GM12878 (cell line): ENCODE results near the gene ZNF429. TPM values are rescaled to one million over a fixed set of nuclear protein-coding genes. Genes with fewer than 3 reads are reported as not detected.

ENCODE experiments used
- ATAC-seq: fragments of 200-7000 bp; cut with Tn5 transposase; 3 replicates; pipeline ENCODE4 v1.9.1; 2020; ENCODE audit warnings: mild to moderate bottlenecking, moderate library complexity
- BruUV-seq: library from RNA; stranded (reverse); fragments of 400-500 nt; replicated peaks from 2 replicates; lab custom pipeline; 2021; lab: Mats Ljungman, UMichigan
- CTCF ChIA-PET: fragments of 300-600 bp; sonication (Branson Sonifier 250); formaldehyde crosslinking; extraction: SDS; loops from one replicate; lab custom pipeline; 2021; ENCODE audit warnings: inconsistent platforms; lab: Yijun Ruan, JAX
- POLR2A ChIA-PET: fragments of 350-600 bp; formaldehyde crosslinking; extraction: SDS; loops from one replicate; lab custom pipeline; 2021; ENCODE audit warnings: inconsistent platforms; lab: Charles Lee
- RAD21 ChIA-PET: fragments of 300-600 bp; sonication (Branson Sonifier 250); formaldehyde crosslinking; loops from one replicate; lab custom pipeline; 2023; ENCODE audit warnings: antibody characterized with exemption; ENCODE audit not compliant: unreplicated experiment; lab: Charles Lee
- SMC1A ChIA-PET: fragments of 300-600 bp; sonication (Branson Sonifier 250); formaldehyde crosslinking; loops from one replicate; lab custom pipeline; 2023; ENCODE audit not compliant: unreplicated experiment, uncharacterized antibody; lab: Charles Lee
- DNase-seq: peaks from one replicate; pipeline ENCODE4 v3.0.0-alpha.2; 2011; ENCODE audit warnings: low read depth, low spot score
- FAIRE-seq: peaks from 3 replicates; lab custom pipeline; 2011; peaks lifted over from hg19 to GRCh38; lab: Jason Lieb, UNC
- H2AFZ ChIP-seq: 2 replicates; pipeline ENCODE4 v1.6.0; 2011; ENCODE audit warnings: low read depth, low read length, control low read depth; ENCODE audit not compliant: control insufficient read depth
- H3K27ac ChIP-seq: 2 replicates; pipeline ENCODE4 v1.5.1; 2011; ENCODE audit warnings: control low read depth; ENCODE audit not compliant: control insufficient read depth, insufficient read depth
- H3K27me3 ChIP-seq, 2 experiments: replicated peaks in 1 of 2; 2 replicates each; pipeline versions ENCODE4 v1.6.0 to v1.6.1; 2011; ENCODE audit warnings: low read length in 1 of 2; ENCODE audit not compliant: control insufficient read depth in 2 of 2, insufficient read depth in 2 of 2
- H3K36me3 ChIP-seq, 2 experiments: 2 replicates each; pipeline ENCODE4 v1.5.1; 2011; ENCODE audit warnings: low read length in 1 of 2; ENCODE audit not compliant: control insufficient read depth in 2 of 2, insufficient read depth in 2 of 2
- H3K4me1 ChIP-seq: 2 replicates; pipeline ENCODE4 v1.6.1; 2011; ENCODE audit warnings: mild to moderate bottlenecking, low read length, moderate library complexity, mixed read lengths; ENCODE audit not compliant: control insufficient read depth, insufficient read depth
- H3K4me2 ChIP-seq: 2 replicates; pipeline ENCODE4 v1.6.0; 2011; ENCODE audit warnings: control low read depth; ENCODE audit not compliant: control insufficient read depth, insufficient read depth
- H3K4me3 ChIP-seq: fragments of 200-600 bp; sonication (generic); 2 replicates; pipeline ENCODE4 v1.5.1; 2016
- H3K79me2 ChIP-seq: 2 replicates; pipeline ENCODE4 v1.6.0; 2011; ENCODE audit warnings: low read length; ENCODE audit not compliant: control insufficient read depth, insufficient read depth
- H3K9ac ChIP-seq: 2 replicates; pipeline ENCODE4 v1.8.0; 2011; ENCODE audit warnings: low read length, control low read depth, mixed read lengths; ENCODE audit not compliant: control insufficient read depth, insufficient read depth
- H3K9me3 ChIP-seq: replicated peaks from 3 replicates; pipeline ENCODE4 v1.5.1; 2011; ENCODE audit warnings: mild to moderate bottlenecking, low read length; ENCODE audit not compliant: control insufficient read depth, insufficient read depth
- H4K20me1 ChIP-seq: 2 replicates; pipeline ENCODE4 v1.6.0; 2011; ENCODE audit not compliant: control insufficient read depth, insufficient read depth
- BRCA1 ChIP-seq: IDR thresholded peaks from 2 replicates; pipeline ENCODE4 v1.6.1; 2011; ENCODE audit warnings: low read depth, low read length, improper control_type of control experiment
- CBFB ChIP-seq: IDR thresholded peaks from 2 replicates; pipeline ENCODE4 v1.6.1; 2016; ENCODE audit warnings: antibody characterized with exemption, low read depth
- CEBPZ ChIP-seq: fragments of 150-350 bp; IDR thresholded peaks from 2 replicates; pipeline ENCODE4 v1.6.1; 2016; ENCODE audit warnings: low read depth, low read length
- E4F1 ChIP-seq: fragments of 450-650 bp; IDR thresholded peaks from 2 replicates; pipeline ENCODE4 v1.6.1; 2018; ENCODE audit warnings: borderline replicate concordance, mild to moderate bottlenecking; ENCODE audit not compliant: partially characterized antibody
- GATAD2B ChIP-seq: fragments of 450-650 bp; conservative IDR thresholded peaks from 2 replicates; pipeline ENCODE4 v1.6.1; 2017; ENCODE audit warnings: low read depth, mild to moderate bottlenecking, moderate library complexity
- HCFC1 ChIP-seq: fragments of 150-350 bp; IDR thresholded peaks from 2 replicates; pipeline ENCODE4 v1.6.1; 2014; ENCODE audit warnings: low read length
- HDAC6 ChIP-seq: fragments of 200-600 bp; sonication (generic); IDR thresholded peaks from one replicate; pipeline ENCODE4 v1.8.0; 2017; ENCODE audit warnings: antibody characterized with exemption; ENCODE audit not compliant: unreplicated experiment
- MEF2B ChIP-seq: fragments of 450-650 bp; IDR thresholded peaks from 2 replicates; pipeline ENCODE4 v1.6.1; 2018; ENCODE audit warnings: mild to moderate bottlenecking, moderate library complexity; ENCODE audit not compliant: partially characterized antibody, poor library complexity, severe bottlenecking
- MTA2 ChIP-seq: fragments of 450-650 bp; IDR thresholded peaks from 2 replicates; pipeline ENCODE4 v1.6.1; 2016; ENCODE audit warnings: low read depth, mild to moderate bottlenecking, moderate library complexity
- NBN ChIP-seq: fragments of 450-650 bp; IDR thresholded peaks from 2 replicates; pipeline ENCODE4 v1.6.1; 2016
- SMAD5 ChIP-seq: IDR thresholded peaks from 2 replicates; pipeline ENCODE4 v1.6.1; 2016; ENCODE audit warnings: antibody characterized with exemption, low read depth
- SMARCA5 ChIP-seq: fragments of 450-650 bp; IDR thresholded peaks from 2 replicates; pipeline ENCODE4 v1.6.1; 2017; ENCODE audit warnings: mild to moderate bottlenecking
- TCF3 ChIP-seq: IDR thresholded peaks from 2 replicates; pipeline ENCODE4 v1.6.1; 2012; ENCODE audit warnings: low read depth, mild to moderate bottlenecking, low read length, borderline replicate concordance; ENCODE audit not compliant: insufficient read depth
- TCF7 ChIP-seq: IDR thresholded peaks from 2 replicates; pipeline ENCODE4 v1.6.1; 2014; ENCODE audit warnings: antibody characterized with exemption, borderline replicate concordance
- ZNF24 ChIP-seq: fragments of 450-650 bp; IDR thresholded peaks from 2 replicates; pipeline ENCODE4 v1.6.1; 2017; ENCODE audit warnings: antibody characterized with exemption, mild to moderate bottlenecking
- ZNF687 ChIP-seq: fragments of 450-650 bp; IDR thresholded peaks from 2 replicates; pipeline ENCODE4 v1.6.1; 2017; ENCODE audit warnings: mild to moderate bottlenecking, moderate library complexity
- WGBS: methylation state at CpG from one replicate; pipeline ENCODE4 v1.1.6; 2016; ENCODE audit warnings: low lambda C conversion rate; ENCODE audit not compliant: insufficient replicate concordance, insufficient coverage; ENCODE audit errors: missing lambda C conversion rate; 5-methylcytosine and 5-hydroxymethylcytosine counted together
- in situ Hi-C: fragments of 300-500 bp; cut with MboI; formaldehyde crosslinking; loops from 9 replicates; pipeline ENCODE4 v1.14.3; 2018; ENCODE audit warnings: mixed read lengths
- intact Hi-C: fragments of 100-400 bp; cut with micrococcal nuclease; formaldehyde crosslinking; loops from one replicate; pipeline ENCODE4 v1.14.2; 2022; ENCODE audit not compliant: unreplicated experiment
- polyA plus RNA-seq, 11 experiments: library from polyadenylated mRNA; depleted of rRNA in 4 of 11; unstranded in 6 of 11; stranded (reverse) in 5 of 11; fragments of >200 nt; fragmentation: Nextera tagmentation in 4 of 11; fragmentation: Illumina TruSeq in 1 of 11; extraction: Ambion mirVana in 4 of 11; extraction: Trizol in 1 of 11; gene quantifications; 1 replicate in 1 of 11; 2 replicates in 10 of 11; pipeline versions ENCODE4 v1.2.1 to v1.2.3, GENCODE V29; 2011 to 2016; ENCODE audit warnings: inconsistent platforms in 2 of 11, missing spikeins in 2 of 11, low read depth in 1 of 11
- total RNA-seq, 4 experiments: library from RNA; depleted of rRNA in 3 of 4; stranded (reverse); fragments of >200 nt in 3 of 4; fragmentation: Illumina TruSeq in 1 of 4; extraction: Trizol in 1 of 4; gene quantifications; 2 replicates each; pipeline versions ENCODE4 v1.2.1 to v1.2.3, GENCODE V29; 2013 to 2021

Gene ZNF429
- total and polyA plus RNA-seq, 10 of the 15 experiments (the other 5 are each of a cell fraction or from before 2014, with no cell fraction given): 1.4 to 4.3 (median 2.8) TPM

GRCh38 chr19:21580101-21580500 lies 74.7 kb downstream of the ZNF429 start:
- BruUV-seq: no TSS peak
- Histone ChIP-seq H3K9me3 (peaks cover 4% of the 10 kb centered on the region; the same call in 2 of the 3 replicates), H3K79me2 (no peaks in the 10 kb centered on the region), H3K4me1 (no peaks in the 10 kb centered on the region), H3K4me2 (no peak overlapping the region), H3K27ac (no peak overlapping the region), H2AFZ (no peak overlapping the region), H4K20me1 (no peaks in the 10 kb centered on the region), H3K4me3 (no peak overlapping the region), H3K27me3 (no peaks in the 10 kb centered on the region), H3K9ac (no peak overlapping the region), H3K36me3 (no peaks in the 10 kb centered on the region)
- in situ Hi-C loops: no loop called here
- DNase-seq: no peak
- TF ChIP-seq ZNF687 (no peak), E4F1 (no peak), CEBPZ (no peak), GATAD2B (no peak), TCF7 (no peak), MTA2 (no peak), MEF2B (no peak), CBFB (no peak), BRCA1 (no peak), HCFC1 (no peak), HDAC6 (no peak), TCF3 (no peak), SMARCA5 (no peak), NBN (no peak), SMAD5 (no peak), ZNF24 (no peak)
- POLR2A ChIA-PET: no interaction called here
- WGBS: 0% methylated on average over 3 of the region's 3 CpGs
- CTCF ChIA-PET: no interaction called here
- RAD21 ChIA-PET: no interaction called here
- SMC1A ChIA-PET: no interaction called here
- FAIRE-seq: no peak
- intact Hi-C loops: no loop called here
- ATAC-seq: no peak
